Middle frontal gyrus (tissue), 1 donor: Measurements from ENCODE around the gene ZDHHC14.

Experiments
- DNase-seq: peaks from one replicate; pipeline ENCODE4 v3.0.0-alpha.2; 2015; ENCODE audit warnings: low spot score; ENCODE audit errors: extremely low spot score

Gene ZDHHC14

GRCh38 chr6:157516319-157517026, 135.5 kb downstream of the ZDHHC14 start:
- DNase-seq: no peak

GRCh38 chr6:157517601-157518359, 136.8 kb downstream of the ZDHHC14 start:
- DNase-seq: no peak

GRCh38 chr6:157518397-157519250, 137.6 kb downstream of the ZDHHC14 start:
- DNase-seq: no peak

DNA sequence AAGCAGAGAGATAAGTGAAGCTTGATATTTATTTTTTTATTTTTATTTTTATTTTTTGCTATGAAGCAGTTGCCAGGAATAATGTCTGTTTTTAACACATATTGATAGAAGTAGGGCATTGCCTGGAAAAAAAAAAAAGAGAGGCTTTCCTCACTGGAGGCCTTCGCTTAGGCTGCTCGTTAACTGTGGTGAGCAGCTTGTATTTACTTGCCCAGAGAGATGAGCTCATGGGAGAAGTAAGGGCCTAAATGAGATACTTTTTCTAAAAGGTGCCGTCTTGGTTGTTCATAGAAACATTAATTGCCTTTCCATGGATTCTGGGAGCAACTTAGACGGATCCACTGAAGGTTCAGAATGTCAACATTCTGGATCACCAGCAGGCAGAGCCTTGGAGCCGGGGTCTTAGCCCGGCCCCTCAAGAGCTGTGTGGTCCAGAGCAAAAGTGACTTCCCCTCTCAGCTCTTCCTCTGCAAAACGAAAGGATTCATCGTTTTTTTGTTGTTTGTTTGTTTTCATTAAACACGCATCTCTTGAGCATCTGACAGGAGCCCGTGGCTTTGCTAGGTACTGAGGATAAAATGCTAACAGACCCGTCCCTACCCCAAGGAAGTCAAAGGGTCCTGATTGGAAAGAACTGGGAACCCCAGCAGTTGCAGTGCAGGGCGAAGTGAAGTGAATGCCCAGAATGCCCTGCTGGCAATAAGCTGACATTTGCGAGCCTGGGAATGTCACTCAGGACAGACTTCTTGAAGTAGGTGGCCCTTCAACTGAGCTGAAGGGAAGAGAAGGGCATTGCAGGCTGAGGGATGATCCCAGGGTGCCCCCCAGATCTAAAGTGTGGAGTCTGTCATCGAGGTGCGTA, 138.5 kb downstream of the ZDHHC14 start:
- DNase-seq: no peak

GRCh38 chr6:157520117-157520406, 139.1 kb downstream of the ZDHHC14 start:
- no peak for DNase-seq

DNA sequence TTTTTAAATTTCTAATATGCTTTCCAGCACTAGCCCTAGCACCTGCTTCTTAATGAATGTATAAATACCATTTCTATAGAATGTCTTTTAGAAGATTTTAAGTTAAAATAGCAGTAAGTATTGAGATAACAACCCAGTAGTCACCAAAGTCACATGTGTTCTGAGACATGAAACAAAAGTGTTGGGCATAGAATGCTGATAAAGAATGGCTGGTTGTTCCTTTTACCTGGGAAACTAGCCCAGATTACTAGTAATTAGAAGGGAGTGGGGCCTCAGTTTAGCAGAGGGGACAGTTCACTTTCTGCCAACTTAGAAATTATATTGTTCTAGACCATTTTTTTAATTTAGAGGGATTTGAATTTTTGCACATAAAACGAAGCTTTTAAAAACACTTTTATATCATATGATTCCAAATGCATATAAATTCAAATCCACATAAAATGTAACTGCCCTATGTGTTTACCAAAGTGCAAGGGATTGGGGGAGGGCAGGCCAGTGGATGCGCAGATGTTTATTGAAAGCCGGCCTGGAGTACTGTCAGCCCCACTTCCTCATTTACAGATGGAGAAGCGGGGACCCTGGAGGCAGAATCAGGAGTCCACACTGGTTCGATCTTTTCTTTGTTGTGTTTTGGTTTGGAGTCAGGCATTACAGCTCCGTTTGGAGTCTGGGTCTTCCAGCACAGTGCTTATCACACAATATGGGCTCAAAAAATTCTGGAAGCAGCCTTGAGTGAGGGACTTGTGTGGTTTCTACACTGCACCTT, 139.8 kb downstream of the ZDHHC14 start:
- no peak for DNase-seq

DNA sequence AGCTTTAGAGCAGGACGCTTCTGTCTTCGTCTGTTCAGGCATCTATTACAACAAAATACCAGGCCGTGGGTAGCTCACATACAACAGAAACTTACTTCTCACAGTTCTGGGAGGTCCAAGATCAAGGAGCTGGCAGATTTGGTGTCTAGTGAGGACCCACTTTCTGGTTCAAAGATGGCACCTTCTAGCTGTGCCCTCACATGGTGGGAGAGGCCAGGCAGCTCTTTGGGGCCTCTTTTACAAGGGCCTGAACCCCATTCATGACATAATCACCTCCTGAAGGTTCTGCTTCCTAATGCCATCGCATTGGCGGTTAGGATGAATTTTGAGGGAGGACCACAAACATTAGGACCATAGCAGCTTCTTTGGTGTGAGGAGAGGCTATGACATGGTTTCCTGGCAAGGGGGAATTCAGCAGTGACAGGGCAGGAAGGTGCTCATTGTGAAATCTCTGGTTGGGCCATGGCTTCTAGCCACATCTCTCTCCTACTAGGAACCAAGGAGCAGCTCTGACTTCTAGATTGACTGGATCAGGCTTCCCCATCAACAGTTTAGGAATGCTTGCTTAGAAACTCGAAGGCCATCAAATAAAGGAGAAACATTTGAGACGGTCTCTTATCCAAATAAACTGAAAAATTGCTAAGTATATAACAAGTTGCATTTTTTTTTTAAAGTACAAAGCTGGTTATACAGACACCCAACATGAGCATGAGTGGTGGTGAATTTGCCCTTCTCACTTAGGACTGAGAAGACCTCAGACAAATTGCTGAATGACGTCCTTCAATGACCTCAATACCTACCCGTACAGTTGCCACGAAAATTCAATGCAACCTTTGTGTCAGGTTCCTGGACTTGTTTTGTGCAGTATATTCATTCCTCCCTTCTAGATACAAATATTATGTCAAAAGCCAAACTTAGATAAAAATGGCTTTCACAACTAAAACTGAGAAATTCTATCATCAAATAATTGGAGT, 140.7 kb downstream of the ZDHHC14 start:
- no peak for DNase-seq

DNA sequence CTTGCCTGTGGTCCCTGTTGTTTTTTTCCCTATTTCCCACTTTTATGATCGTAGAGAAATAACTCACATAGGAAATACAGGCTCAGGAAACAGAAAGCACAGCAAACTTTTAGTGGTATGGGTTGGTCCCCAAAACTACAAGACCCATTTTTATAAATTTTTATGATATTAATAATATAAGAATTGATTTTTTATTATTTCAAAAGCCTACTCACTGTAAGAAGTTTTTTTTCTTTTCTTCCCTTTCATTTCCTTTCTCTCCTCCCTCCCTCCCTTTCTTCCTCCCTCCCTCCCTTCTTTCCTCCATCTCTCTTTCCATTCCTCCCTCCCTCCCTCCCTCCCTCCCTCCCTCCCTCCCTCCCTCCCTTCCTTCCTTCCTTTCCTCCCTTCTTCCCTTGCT, 141.5 kb downstream of the ZDHHC14 start:
- DNase-seq: no peak

GRCh38 chr6:157524735-157525134, 143.7 kb downstream of the ZDHHC14 start:
- DNase-seq: no peak

DNA sequence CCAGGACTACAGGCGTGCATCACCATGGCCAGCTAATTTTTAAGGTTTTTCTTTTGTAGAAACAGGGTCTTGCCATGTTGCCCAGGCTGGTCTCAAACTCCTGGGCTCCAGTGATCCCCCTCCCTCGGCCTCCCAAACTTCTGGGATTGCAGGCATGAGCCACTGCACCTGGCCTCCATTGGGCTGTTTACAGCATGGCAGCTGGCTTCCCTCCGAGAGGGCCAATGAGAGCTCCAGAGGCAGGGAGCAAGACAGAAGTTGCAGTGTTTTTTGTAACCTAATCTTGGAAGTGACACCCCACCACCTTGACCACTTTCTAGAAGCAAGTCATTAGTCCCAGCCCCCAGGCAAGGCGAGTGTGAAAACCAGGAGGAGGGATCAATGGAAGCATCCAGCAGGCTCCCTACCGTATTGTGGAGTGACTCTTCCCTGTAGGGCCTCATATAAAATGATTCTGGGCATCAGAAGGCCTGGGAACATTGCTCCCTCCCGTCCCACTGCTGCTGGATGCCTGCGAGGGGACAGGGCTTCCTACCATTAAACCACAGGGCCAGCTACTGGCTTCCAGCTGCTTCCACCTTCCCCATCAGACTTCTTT, 144.4 kb downstream of the ZDHHC14 start:
- DNase-seq: no peak

- no peak for DNase-seq
These were observed 145.0 kb downstream of the ZDHHC14 start for GRCh38 chr6:157525918-157526425.

GRCh38 chr6:157527471-157527907, 146.5 kb downstream of the ZDHHC14 start:
- DNase-seq: no peak

GRCh38 chr6:157528931-157529653, 148.1 kb downstream of the ZDHHC14 start:
- DNase-seq: no peak

- DNase-seq: no peak
These were observed 148.7 kb downstream of the ZDHHC14 start for GRCh38 chr6:157529654-157530039.

DNA sequence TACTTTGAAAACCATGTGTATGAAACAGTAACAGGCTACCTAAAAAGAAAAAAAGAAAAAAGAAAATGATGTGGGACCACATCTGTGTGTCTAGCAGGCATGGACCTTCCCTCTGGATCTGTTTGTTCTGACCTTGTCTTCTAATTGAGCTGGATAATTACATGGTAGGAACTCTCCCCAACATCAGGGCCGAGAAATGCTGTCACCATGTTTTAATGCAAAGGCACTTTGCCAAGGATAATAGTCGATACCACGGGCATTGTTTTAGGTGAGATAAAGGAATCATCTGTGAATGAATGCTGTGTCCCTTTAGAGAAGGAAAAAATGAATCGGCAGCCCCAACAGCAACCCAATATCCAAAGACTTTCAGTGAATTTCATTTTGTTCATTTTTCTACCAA, 149.1 kb downstream of the ZDHHC14 start:
- DNase-seq: no peak

- no peak for DNase-seq
These were observed 149.8 kb downstream of the ZDHHC14 start for GRCh38 chr6:157530724-157531168.

DNA sequence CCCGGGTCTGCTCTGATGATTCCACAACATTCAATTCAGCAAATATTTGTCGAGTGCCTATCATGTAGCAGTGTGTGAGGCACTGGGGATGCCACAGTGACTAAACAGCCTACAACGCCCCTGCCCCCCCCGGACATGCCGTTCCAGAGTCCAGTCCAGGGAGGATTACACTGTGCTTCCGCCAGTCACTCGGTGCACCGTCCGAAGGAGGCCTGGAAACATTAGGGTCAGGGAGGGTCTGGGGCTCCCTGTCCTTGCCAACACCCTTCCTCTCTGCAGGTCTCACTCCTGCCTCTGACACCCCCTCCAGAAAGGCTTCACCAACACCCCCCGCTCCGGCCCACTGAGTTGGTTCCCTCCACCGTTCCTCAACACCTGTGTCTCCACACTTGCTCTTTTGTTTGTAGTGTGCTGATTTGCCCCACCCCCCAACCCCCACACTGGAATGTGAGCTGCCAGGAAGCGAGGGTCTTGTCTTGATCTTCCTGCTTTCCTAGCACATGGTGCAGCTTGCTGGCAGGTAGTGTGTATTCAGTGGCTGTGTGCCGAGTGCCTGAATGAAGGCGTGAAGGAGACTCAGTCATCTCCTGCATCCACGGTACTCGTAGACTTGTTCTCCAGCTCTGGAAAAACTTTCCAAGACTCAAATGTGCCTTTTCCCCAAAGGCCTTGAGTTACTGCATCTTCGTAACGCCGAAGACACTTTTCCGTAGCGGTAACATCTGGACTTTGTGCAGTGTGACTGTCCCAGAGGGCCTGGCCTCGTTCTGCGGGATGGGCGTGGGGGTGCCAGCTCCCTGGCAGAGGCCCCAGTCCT, 150.4 kb downstream of the ZDHHC14 start:
- no peak for DNase-seq
